H1 (cell line): ENCODE results near the gene SCAPER. TPM values are rescaled to one million over a fixed set of nuclear protein-coding genes. Genes with fewer than 3 reads are reported as not detected.

Source experiments
- CTCF ChIA-PET: fragments of 300-600 bp; sonication (Branson Sonifier 250); formaldehyde crosslinking; loops from one replicate; lab custom pipeline; 2021; ENCODE audit not compliant: partially characterized antibody; lab: Charles Lee
- POLR2A ChIA-PET: fragments of 300-600 bp; sonication (Branson Sonifier 250); formaldehyde crosslinking; loops from one replicate; lab custom pipeline; 2021; ENCODE audit warnings: inconsistent platforms; ENCODE audit not compliant: partially characterized antibody; lab: Charles Lee
- DNase-seq, 2 experiments: peaks; one replicate each; pipeline versions ENCODE4 v3.0.0 to v3.0.0-alpha.2; 2010 to 2022; ENCODE audit warnings: low spot score in 2 of 2, low read depth in 1 of 2, mixed read lengths in 1 of 2
- FAIRE-seq: peaks from 2 replicates; lab custom pipeline; 2011; peaks lifted over from hg19 to GRCh38; lab: Jason Lieb, UNC
- H2AFZ ChIP-seq: 2 replicates; pipeline ENCODE4 v1.8.1; 2012; ENCODE audit warnings: low read length, inconsistent platforms
- H2AK5ac ChIP-seq: 2 replicates; pipeline ENCODE4 v1.6.1; 2013; ENCODE audit warnings: low read depth, low read length
- H2BK120ac ChIP-seq: replicated peaks from 2 replicates; pipeline ENCODE3; 2013; ENCODE audit warnings: low read depth, low read length, inconsistent platforms
- H2BK12ac ChIP-seq: 2 replicates; pipeline ENCODE4 v1.6.1; 2013; ENCODE audit warnings: low read depth, low read length
- H2BK15ac ChIP-seq: 2 replicates; pipeline ENCODE4 v1.6.1; 2013; ENCODE audit warnings: low read length
- H2BK20ac ChIP-seq: 2 replicates; pipeline ENCODE4 v1.6.1; 2013; ENCODE audit warnings: low read length
- H2BK5ac ChIP-seq: 2 replicates; pipeline ENCODE4 v1.6.1; 2013; ENCODE audit warnings: low read depth, low read length
- H3K14ac ChIP-seq: 2 replicates; pipeline ENCODE4 v1.6.1; 2013; ENCODE audit warnings: inconsistent platforms; ENCODE audit not compliant: insufficient read length
- H3K18ac ChIP-seq: 2 replicates; pipeline ENCODE4 v1.6.1; 2013; ENCODE audit warnings: low read length; ENCODE audit errors: extremely low read depth
- H3K23ac ChIP-seq: 2 replicates; pipeline ENCODE4 v1.6.1; 2013; ENCODE audit warnings: inconsistent platforms; ENCODE audit not compliant: insufficient read length
- H3K23me2 ChIP-seq: 2 replicates; pipeline ENCODE4 v1.6.1; 2013; ENCODE audit warnings: low read depth, low read length
- H3K27ac ChIP-seq: 2 replicates; pipeline ENCODE4 v1.6.1; 2011; ENCODE audit warnings: low read depth, low read length, inconsistent platforms
- H3K27me3 ChIP-seq, 4 experiments: replicated peaks in 1 of 4; 1 replicate in 1 of 4; 2 replicates in 3 of 4; pipeline versions ENCODE4 v1.6.1 to v1.8.1; 2011 to 2013; ENCODE audit warnings: low read length in 3 of 4, mild to moderate bottlenecking in 3 of 4, inconsistent platforms in 2 of 4, mixed read lengths in 2 of 4, moderate library complexity in 1 of 4; ENCODE audit not compliant: control insufficient read depth in 3 of 4, insufficient read depth in 3 of 4; ENCODE audit errors: extremely low read depth in 1 of 4
- H3K36me3 ChIP-seq, 4 experiments: 2 replicates each; pipeline versions ENCODE4 v1.6.1 to v1.8.1; 2011 to 2013; ENCODE audit warnings: mild to moderate bottlenecking in 4 of 4, low read length in 3 of 4, moderate library complexity in 2 of 4, control low read depth in 1 of 4, inconsistent platforms in 1 of 4; ENCODE audit not compliant: insufficient read depth in 4 of 4, control insufficient read depth in 2 of 4
- H3K4ac ChIP-seq: replicated peaks from 2 replicates; pipeline ENCODE3; 2013; ENCODE audit warnings: low read length, low read depth, mixed read lengths, inconsistent platforms; ENCODE audit not compliant: insufficient read length
- H3K4me1 ChIP-seq, 4 experiments: replicated peaks in 1 of 4; 1 replicate in 1 of 4; 2 replicates in 3 of 4; pipeline versions ENCODE4 v1.6.1 to v1.8.1; 2011 to 2013; ENCODE audit warnings: low read length in 3 of 4, inconsistent platforms in 2 of 4, mixed read lengths in 1 of 4; ENCODE audit not compliant: insufficient read depth in 4 of 4, control insufficient read depth in 3 of 4
- H3K4me2 ChIP-seq, 2 experiments: 2 replicates each; pipeline versions ENCODE4 v1.6.1 to v1.8.1; 2011 to 2013; ENCODE audit warnings: low read depth in 2 of 2, low read length in 2 of 2, control low read depth in 1 of 2, inconsistent platforms in 1 of 2, mild to moderate bottlenecking in 1 of 2; ENCODE audit not compliant: insufficient read depth in 1 of 2
- H3K4me3 ChIP-seq, 4 experiments: fragments of 200-600, 300-600 bp in 1 of 4; sonication (generic), shearing (Covaris generic), sonication (Bioruptor Twin) in 1 of 4; 2 replicates each; pipeline versions ENCODE4 v1.5.1 to v1.8.1; 2011 to 2016; ENCODE audit warnings: low read length in 4 of 4, low read depth in 3 of 4, control low read depth in 2 of 4, inconsistent platforms in 2 of 4, mild to moderate bottlenecking in 2 of 4, mixed read lengths in 1 of 4, moderate library complexity in 1 of 4; ENCODE audit not compliant: insufficient read depth in 2 of 4; ENCODE audit errors: extremely low read depth in 1 of 4
- H3K56ac ChIP-seq: replicated peaks from 2 replicates; pipeline ENCODE3; 2013; ENCODE audit warnings: low read depth, mild to moderate bottlenecking, mixed read lengths, low read length, inconsistent platforms; ENCODE audit not compliant: insufficient read length
- H3K79me1 ChIP-seq: 2 replicates; pipeline ENCODE4 v1.6.1; 2013; ENCODE audit warnings: low read depth, low read length, control low read depth
- H3K79me2 ChIP-seq, 2 experiments: 2 replicates each; pipeline versions ENCODE4 v1.6.1 to v1.8.1; 2012 to 2013; ENCODE audit warnings: low read length in 2 of 2, mild to moderate bottlenecking in 2 of 2, inconsistent platforms in 1 of 2; ENCODE audit not compliant: insufficient read depth in 2 of 2, control insufficient read depth in 1 of 2
- H3K9ac ChIP-seq, 4 experiments: replicated peaks in 1 of 4; 1 replicate in 1 of 4; 2 replicates in 3 of 4; pipeline versions ENCODE4 v1.6.1 to v1.8.1; 2011 to 2013; ENCODE audit warnings: low read depth in 3 of 4, low read length in 3 of 4, control low read depth in 2 of 4, mild to moderate bottlenecking in 2 of 4, moderate library complexity in 2 of 4, inconsistent platforms in 1 of 4; ENCODE audit errors: extremely low read depth in 1 of 4
- H3K9me3 ChIP-seq, 2 experiments: 2 replicates each; pipeline versions ENCODE4 v1.6.1 to v1.8.1; 2012 to 2013; ENCODE audit warnings: mild to moderate bottlenecking in 2 of 2, moderate library complexity in 2 of 2, control low read depth in 1 of 2, inconsistent platforms in 1 of 2, low read depth in 1 of 2, low read length in 1 of 2, mixed read lengths in 1 of 2; ENCODE audit not compliant: insufficient read depth in 2 of 2
- H4K20me1 ChIP-seq, 2 experiments: replicated peaks in 1 of 2; 2 replicates each; pipeline versions ENCODE3 to v1.8.1; 2011 to 2013; ENCODE audit warnings: inconsistent platforms in 2 of 2, low read length in 2 of 2, mild to moderate bottlenecking in 1 of 2; ENCODE audit not compliant: insufficient read depth in 2 of 2, control insufficient read depth in 1 of 2
- H4K5ac ChIP-seq: 2 replicates; pipeline ENCODE4 v1.6.1; 2013; ENCODE audit warnings: low read length, low read depth, mixed read lengths, inconsistent platforms; ENCODE audit not compliant: insufficient read length
- H4K8ac ChIP-seq: 2 replicates; pipeline ENCODE4 v1.8.0; 2013; ENCODE audit warnings: mild to moderate bottlenecking, moderate library complexity, low read length, inconsistent platforms; ENCODE audit not compliant: insufficient read depth; ENCODE audit errors: extremely low read depth
- H4K91ac ChIP-seq: replicated peaks from 2 replicates; pipeline ENCODE3; 2013; ENCODE audit warnings: low read length, mixed read lengths, inconsistent platforms; ENCODE audit not compliant: insufficient read length
- NRF1 ChIP-seq: IDR thresholded peaks from 2 replicates; pipeline ENCODE4 v1.6.1; 2011; ENCODE audit warnings: mild to moderate bottlenecking, low read depth, low read length, improper control_type of control experiment
- RXRA ChIP-seq: IDR thresholded peaks from 2 replicates; pipeline ENCODE4 v1.6.1; 2011; ENCODE audit warnings: low read depth, mild to moderate bottlenecking, low read length, moderate library complexity; ENCODE audit not compliant: insufficient read depth
- SUZ12 ChIP-seq: fragments of 200-600 bp; sonication (generic); IDR thresholded peaks from 2 replicates; pipeline ENCODE4 v1.6.1; 2012; ENCODE audit warnings: mild to moderate bottlenecking, inconsistent platforms, low read length, moderate library complexity, mixed read lengths
- TCF12 ChIP-seq: IDR thresholded peaks from 2 replicates; pipeline ENCODE4 v1.6.1; 2011; ENCODE audit warnings: low read depth, mild to moderate bottlenecking, low read length
- WGBS, 2 experiments: shearing (Covaris generic) in 1 of 2; methylation state at CpG; one replicate each; pipeline versions ENCODE4 v1.1.6 to v1.1.7; 2013 to 2015; ENCODE audit warnings: low lambda C conversion rate in 2 of 2, mixed read lengths in 2 of 2, inconsistent platforms in 1 of 2, low coverage in 1 of 2, missing lambda C conversion rate in 1 of 2; ENCODE audit not compliant: insufficient replicate concordance in 2 of 2, insufficient coverage in 1 of 2, insufficient read length in 1 of 2; ENCODE audit errors: extremely low coverage in 1 of 2, missing lambda C conversion rate in 1 of 2; 5-methylcytosine and 5-hydroxymethylcytosine counted together
- polyA plus RNA-seq, 7 experiments: library from polyadenylated mRNA; depleted of rRNA in 3 of 7; stranded (reverse) in 5 of 7; unstranded in 2 of 7; fragments of >200 nt in 5 of 7; fragments of 200-250 nt in 2 of 7; gene quantifications; 1 replicate in 5 of 7; 2 replicates in 1 of 7; 4 replicates in 1 of 7; pipeline versions ENCODE4 v1.2.1 to v1.2.3, GENCODE V29; 2011 to 2013; ENCODE audit warnings: missing spikeins in 2 of 7, mixed read lengths in 2 of 7
- total RNA-seq: library from RNA; stranded (reverse); fragmentation: NEBNext Ultra II Directional; extraction: Animal tissue kit (Norgen Biotek cat#: 25700); gene quantifications from 2 replicates; pipeline ENCODE4 v1.2.1, GENCODE V29; 2021
- TF ChIP-seq, protein P1 (sequence below): IDR thresholded peaks from 2 replicates; pipeline ENCODE4 v1.6.1; 2012; ENCODE audit warnings: low read length, inconsistent platforms

SCAPER gene
- total and polyA plus RNA-seq, 2 of the 8 experiments (the other 6 are each of a cell fraction or from before 2014, with no cell fraction given) = 1.6 to 6.8 TPM

DNA sequence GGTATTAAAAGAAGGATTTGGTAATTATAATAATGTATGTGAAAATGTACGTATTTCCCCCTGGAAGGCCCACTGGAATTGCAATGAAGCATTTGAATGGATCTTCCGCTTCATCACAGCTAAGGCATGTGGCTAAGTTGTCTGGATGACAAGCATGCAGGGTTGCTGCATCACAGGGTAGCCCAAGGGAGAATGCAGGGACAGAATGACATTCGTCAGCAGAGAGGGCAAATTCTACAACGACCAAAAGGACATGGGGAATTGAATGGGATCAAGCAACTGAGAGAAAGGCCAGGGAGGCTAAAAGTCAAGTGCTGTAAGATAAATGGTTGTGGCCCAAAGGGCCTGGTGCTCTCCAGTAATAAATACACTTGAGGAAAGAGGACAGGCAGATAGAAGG, 473.2 kb downstream of the SCAPER start:
- Histone ChIP-seq H3K9me3 (peaks cover 0 to 5% of the 10 kb centered on the region in 2 experiments; a peak in 1 of 4 replicates), H3K36me3 (no peaks in the 10 kb centered on the region), H4K91ac (no peak overlapping the region), H3K27ac (no peak overlapping the region), H2BK12ac (no peak overlapping the region), H2AFZ (no peak overlapping the region), H4K8ac (no peak overlapping the region), H2BK20ac (no peak overlapping the region), H3K23ac (no peak overlapping the region), H3K14ac (no peak overlapping the region), H3K4ac (no peak overlapping the region), H3K4me1 (0 out of 7 replicates have a peak, but pooled peaks cover 0 to 3% (median 0%) of the 10 kb centered on the region in 4 experiments), H3K79me1 (no peaks in the 10 kb centered on the region), H2BK120ac (no peak overlapping the region), H3K56ac (no peak overlapping the region), H3K79me2 (no peaks in the 10 kb centered on the region), H3K9ac (no peak overlapping the region), H2BK15ac (no peak overlapping the region), H3K18ac (no peak overlapping the region), H4K5ac (no peak overlapping the region), H3K27me3 (no peaks in the 10 kb centered on the region), H3K4me3 (no peak overlapping the region), H2AK5ac (no peak overlapping the region), H2BK5ac (no peak overlapping the region), H3K4me2 (no peak overlapping the region), H3K23me2 (no peaks in the 10 kb centered on the region), H4K20me1 (no peaks in the 10 kb centered on the region)
- ChIA-PET POLR2A (no interaction called here), CTCF (interaction anchor here (0.7 kb wide), 1 partner anchor 29 kb away, joined by 3 read pairs; no protein-coding TSS in a partner anchor)
- FAIRE-seq (no peak), DNase-seq (peak in 1 of 2 experiments; percentile 17)
- WGBS, 2 experiments = 76% methylated on average over 4 of the region's 4 CpGs; no CpG with 5 or more reads in 1 of the 2 experiments
- TF ChIP-seq SUZ12 = no peak
- TF ChIP-seq RXRA = no peak
- no peak for TF ChIP-seq TCF12
- TF ChIP-seq NRF1 = no peak
- TF ChIP-seq, protein P1, sequence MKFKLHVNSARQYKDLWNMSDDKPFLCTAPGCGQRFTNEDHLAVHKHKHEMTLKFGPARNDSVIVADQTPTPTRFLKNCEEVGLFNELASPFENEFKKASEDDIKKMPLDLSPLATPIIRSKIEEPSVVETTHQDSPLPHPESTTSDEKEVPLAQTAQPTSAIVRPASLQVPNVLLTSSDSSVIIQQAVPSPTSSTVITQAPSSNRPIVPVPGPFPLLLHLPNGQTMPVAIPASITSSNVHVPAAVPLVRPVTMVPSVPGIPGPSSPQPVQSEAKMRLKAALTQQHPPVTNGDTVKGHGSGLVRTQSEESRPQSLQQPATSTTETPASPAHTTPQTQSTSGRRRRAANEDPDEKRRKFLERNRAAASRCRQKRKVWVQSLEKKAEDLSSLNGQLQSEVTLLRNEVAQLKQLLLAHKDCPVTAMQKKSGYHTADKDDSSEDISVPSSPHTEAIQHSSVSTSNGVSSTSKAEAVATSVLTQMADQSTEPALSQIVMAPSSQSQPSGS = no peak
